ENCODE results near the gene OR1C1. TPM values are rescaled to one million over a fixed set of nuclear protein-coding genes. Genes with fewer than 3 reads are reported as not detected.

The OR1C1 gene
- not detected in 5 replicates for total RNA-seq (2022; extraction: Qiagen RNA extraction; ENCODE audit: low read depth)

DNA sequence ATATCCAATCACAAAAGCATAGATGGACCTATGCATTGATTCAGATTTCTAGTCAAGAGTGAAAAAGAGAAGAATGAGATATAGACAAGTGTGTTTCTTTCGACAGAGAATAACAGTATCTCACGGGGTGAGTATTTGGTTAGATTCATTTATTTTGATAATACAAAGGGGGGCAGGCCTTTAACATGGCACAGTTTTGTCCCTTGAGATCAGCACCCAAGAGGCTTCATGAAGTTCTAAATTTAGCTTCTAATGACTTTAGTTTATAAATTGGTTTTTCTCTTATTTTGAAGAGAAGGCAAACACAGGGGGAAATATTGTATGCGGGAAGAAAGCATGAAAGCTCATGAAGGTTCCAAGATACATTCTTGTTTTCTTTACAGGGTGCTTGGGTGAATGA lies at the start of gene OR1C1:
Gene OR1C1, minus strand, starts transcription at position 101 of the 400 bp plus-strand sequence. CDS start 2,150 bp downstream, outside the sequence.

DNA sequence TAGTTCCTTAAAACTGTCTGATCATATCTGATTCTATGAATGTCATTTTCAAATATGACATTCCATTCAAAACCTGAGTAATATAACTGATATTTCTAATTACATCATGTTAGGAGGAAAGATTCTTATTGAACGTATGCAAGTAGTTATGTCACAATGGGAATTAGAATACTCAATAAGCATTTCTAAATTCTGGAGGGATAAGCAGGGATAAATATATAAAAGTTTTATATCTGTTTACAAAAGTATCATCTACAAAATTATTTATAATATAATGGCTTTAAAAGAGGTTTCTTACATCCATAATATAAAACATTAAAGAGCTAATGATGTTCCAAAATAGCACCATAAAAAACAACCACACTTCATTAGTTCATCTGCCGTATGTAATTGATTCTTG lies 12.3 kb downstream of the OR1C1 start, which contains the start of gene OR14A2:
Gene OR14A2, minus strand, starts transcription at position 101 of the 400 bp plus-strand sequence.

DNA sequence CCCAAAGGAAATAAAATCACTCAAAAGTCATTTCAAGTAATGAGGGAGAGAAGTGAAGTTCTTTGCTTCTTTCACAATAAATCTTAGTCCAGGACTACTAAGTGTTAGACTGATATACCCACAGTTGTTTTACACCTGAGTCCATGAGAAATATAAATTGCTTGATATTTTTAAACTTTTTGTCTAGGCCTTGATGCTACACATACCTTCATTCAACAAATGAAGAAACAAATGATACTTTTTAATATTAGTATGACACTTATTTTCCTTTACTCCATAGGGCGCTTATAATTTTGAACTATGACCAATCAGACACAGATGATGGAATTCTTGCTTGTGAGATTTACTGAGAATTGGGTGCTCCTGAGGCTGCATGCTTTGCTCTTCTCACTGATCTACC lies 22.0 kb downstream of the OR1C1 start, which contains the start of gene OR14K1:
Gene OR14K1, plus strand, starts transcription at position 301 of the 400 bp plus-strand sequence. Its CDS starts 0 bp downstream, at position 301.

DNA sequence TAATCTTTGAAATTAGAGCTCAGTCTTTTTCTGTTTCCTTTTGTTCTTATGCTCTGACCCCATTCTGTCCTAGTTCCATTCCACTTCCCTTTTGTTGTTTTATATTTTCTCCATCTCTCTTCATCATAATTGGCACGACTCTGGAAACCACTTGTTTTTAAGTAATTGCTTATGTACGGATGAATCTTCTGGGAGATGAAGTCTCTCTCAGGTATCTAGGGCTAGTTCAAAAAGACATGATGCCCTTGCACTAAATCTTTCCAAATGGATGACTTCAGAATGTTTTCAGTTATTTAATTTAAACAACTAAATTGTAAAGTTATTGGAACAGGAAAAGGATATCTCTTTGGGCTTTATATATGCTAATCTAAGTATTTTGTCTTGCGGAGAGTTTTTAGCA lies 43.8 kb downstream of the OR1C1 start, which contains the start of gene OR6F1:
Gene OR6F1, minus strand, starts transcription at position 101 of the 400 bp plus-strand sequence. CDS start 3,891 bp downstream, outside the sequence.

Other genes with a start within 250 kb of the OR1C1 start
- not detected in 5 replicates for gene OR2C3, start 224.1 kb downstream of the OR1C1 start, total RNA-seq (2022; extraction: Qiagen RNA extraction; ENCODE audit: low read depth)
- gene GCSAML, start 211.4 kb downstream of the OR1C1 start, total RNA-seq (2022; extraction: Qiagen RNA extraction; ENCODE audit: low read depth), result not detected in 5 replicates
- not detected in 5 replicates for gene OR2G2, start 172.2 kb downstream of the OR1C1 start, total RNA-seq (2022; extraction: Qiagen RNA extraction; ENCODE audit: low read depth)
- not detected in 5 replicates for gene OR2G3, start 155.0 kb downstream of the OR1C1 start, total RNA-seq (2022; extraction: Qiagen RNA extraction; ENCODE audit: low read depth)
- gene OR13G1, start 80.8 kb downstream of the OR1C1 start, total RNA-seq (2022; extraction: Qiagen RNA extraction; ENCODE audit: low read depth), result not detected in 5 replicates
- gene OR6F1, start 43.9 kb downstream of the OR1C1 start, total RNA-seq (2022; extraction: Qiagen RNA extraction; ENCODE audit: low read depth), result not detected in 5 replicates
- gene OR14K1, start 21.9 kb downstream of the OR1C1 start, total RNA-seq (2022; extraction: Qiagen RNA extraction; ENCODE audit: low read depth), result not detected in 5 replicates
- gene OR14A2, start 12.4 kb downstream of the OR1C1 start, total RNA-seq (2022; extraction: Qiagen RNA extraction; ENCODE audit: low read depth), result not detected in 5 replicates
- gene OR14A16, start 63.6 kb upstream of the OR1C1 start, total RNA-seq (2022; extraction: Qiagen RNA extraction; ENCODE audit: low read depth), result not detected in 5 replicates
- gene OR11L1, start 81.3 kb upstream of the OR1C1 start, total RNA-seq (2022; extraction: Qiagen RNA extraction; ENCODE audit: low read depth), result not detected in 5 replicates
- not detected in 5 replicates for gene TRIM58, start 96.6 kb upstream of the OR1C1 start, total RNA-seq (2022; extraction: Qiagen RNA extraction; ENCODE audit: low read depth)
- not detected in 5 replicates for gene OR2W3, start 135.0 kb upstream of the OR1C1 start, total RNA-seq (2022; extraction: Qiagen RNA extraction; ENCODE audit: low read depth)
- not detected in 5 replicates for gene OR2T8, start 159.7 kb upstream of the OR1C1 start, total RNA-seq (2022; extraction: Qiagen RNA extraction; ENCODE audit: low read depth)
- gene OR2AJ1, start 164.3 kb upstream of the OR1C1 start, total RNA-seq (2022; extraction: Qiagen RNA extraction; ENCODE audit: low read depth), result not detected in 5 replicates
- gene OR2L8, start 188.3 kb upstream of the OR1C1 start, total RNA-seq (2022; extraction: Qiagen RNA extraction; ENCODE audit: low read depth), result not detected in 5 replicates
- gene OR2AK2, start 204.7 kb upstream of the OR1C1 start, total RNA-seq (2022; extraction: Qiagen RNA extraction; ENCODE audit: low read depth), result not detected in 5 replicates

All from A549 treated with ZK216348 at 1 μM for 4 hours (cell line).